SK-N-SH treated with all-trans-retinoic acid at 6 μM for 48 hours (cell line): ENCODE results near the gene GRIA2.

ENCODE experiments used
- ARNTL ChIP-seq: fragments of 450-650 bp; formaldehyde crosslinking; IDR thresholded peaks from 2 replicates; pipeline ENCODE4 v1.5.0; 2020; ENCODE audit warnings: low read depth, mild to moderate bottlenecking, moderate library complexity, borderline replicate concordance
- PPARA ChIP-seq: fragments of 250-450 bp; sonication (Bioruptor Pico); IDR thresholded peaks from 2 replicates; pipeline ENCODE4 v1.5.0; 2020; ENCODE audit warnings: mild to moderate bottlenecking, borderline replicate concordance
- TOX ChIP-seq: fragments of 250-450 bp; sonication (Bioruptor Pico); IDR thresholded peaks from 2 replicates; pipeline ENCODE4 v1.8.0; 2021; ENCODE audit warnings: mild to moderate bottlenecking, moderate library complexity, borderline replicate concordance
- ZFP30 ChIP-seq: fragments of 450-650 bp; formaldehyde crosslinking; IDR thresholded peaks from 2 replicates; pipeline ENCODE4 v1.5.0; 2022; ENCODE audit warnings: mild to moderate bottlenecking, moderate library complexity
- ZNF8 ChIP-seq: fragments of 450-650 bp; formaldehyde crosslinking; IDR thresholded peaks from 2 replicates; pipeline ENCODE4 v1.5.0; 2020; ENCODE audit warnings: mild to moderate bottlenecking, moderate library complexity

DNA sequence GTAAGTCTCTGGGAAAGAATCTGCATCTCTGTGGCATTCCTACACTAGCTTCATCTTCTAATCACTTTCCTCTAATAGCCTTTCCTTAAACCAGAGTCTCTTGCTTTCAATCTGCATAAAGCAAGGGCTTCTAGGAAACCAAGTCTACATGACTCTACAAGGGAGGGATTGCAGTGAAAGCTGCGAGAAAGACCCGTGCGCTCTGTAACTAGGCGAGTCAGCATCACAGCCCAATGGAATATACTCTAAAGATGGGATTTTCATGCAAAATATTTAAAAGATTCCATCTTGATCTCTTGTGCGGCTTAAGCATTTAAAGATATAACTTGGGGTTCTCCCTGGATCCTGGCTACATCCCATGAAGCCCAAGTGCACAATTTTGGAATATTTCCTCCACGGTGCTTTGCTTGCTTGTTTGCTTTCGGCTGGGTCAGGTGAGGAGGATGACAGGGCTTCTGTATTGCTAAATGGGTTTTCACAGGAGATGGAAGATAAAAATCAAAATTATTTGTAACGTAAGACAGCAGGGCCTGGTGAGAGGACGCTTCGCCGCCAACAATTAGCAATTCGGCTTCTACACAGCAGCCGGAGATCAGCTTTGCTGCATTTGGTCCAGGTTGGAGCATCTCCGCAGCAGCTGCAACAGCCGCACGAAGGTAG, 687 bp upstream of the GRIA2 start:
- TF ChIP-seq TOX (CRISPR knock-in tag): no peak
- no peak for TF ChIP-seq ARNTL (CRISPR knock-in tag)
- no peak for TF ChIP-seq PPARA (CRISPR knock-in tag)
- no peak for TF ChIP-seq ZNF8 (CRISPR knock-in tag)
- no peak for TF ChIP-seq ZFP30 (CRISPR knock-in tag)
